Glutamatergic neuron (in vitro differentiated cells): ENCODE data around the gene RXFP2. TPM values are rescaled to one million over a fixed set of nuclear protein-coding genes. Genes with fewer than 3 reads are reported as not detected.
A peak's percentile ranks its signal among the peaks of the same experiment; 100 is the strongest.

Source experiments
- DNase-seq: peaks from one replicate; pipeline ENCODE4 v3.0.0; 2022
- H3K27ac Mint-ChIP-seq: one replicate; pipeline ENCODE4 v1.8.0; 2020; ENCODE audit warnings: mild to moderate bottlenecking, mixed read lengths, inconsistent platforms; ENCODE audit not compliant: unreplicated experiment
- H3K27me3 Mint-ChIP-seq: one replicate; pipeline ENCODE4 v1.8.0; 2020; ENCODE audit warnings: mild to moderate bottlenecking, moderate library complexity, mixed read lengths, inconsistent platforms; ENCODE audit not compliant: unreplicated experiment
- H3K36me3 Mint-ChIP-seq: one replicate; pipeline ENCODE4 v1.8.0; 2020; ENCODE audit warnings: mild to moderate bottlenecking, mixed read lengths, inconsistent platforms; ENCODE audit not compliant: unreplicated experiment
- H3K4me1 Mint-ChIP-seq: one replicate; pipeline ENCODE4 v1.8.0; 2020; ENCODE audit warnings: mild to moderate bottlenecking, low read depth, mixed read lengths, inconsistent platforms; ENCODE audit not compliant: unreplicated experiment
- H3K4me3 Mint-ChIP-seq: one replicate; pipeline ENCODE4 v1.8.0; 2020; ENCODE audit warnings: mild to moderate bottlenecking, mixed read lengths, inconsistent platforms; ENCODE audit not compliant: unreplicated experiment
- H3K9me3 Mint-ChIP-seq: one replicate; pipeline ENCODE4 v1.8.0; 2020; ENCODE audit warnings: mild to moderate bottlenecking, moderate library complexity, mixed read lengths, inconsistent platforms; ENCODE audit not compliant: unreplicated experiment
- total RNA-seq: library from RNA; stranded (reverse); fragmentation: NEBNext Ultra II Directional; extraction: Animal tissue kit (Norgen Biotek cat#: 25700); gene quantifications from one replicate; pipeline ENCODE4 v1.2.1, GENCODE V29; 2021; ENCODE audit not compliant: unreplicated experiment
- TF ChIP-seq, protein P1 (sequence below): fragments of 200-600 bp; sonication (generic); IDR thresholded peaks from one replicate; pipeline ENCODE4 v1.5.0; 2021; ENCODE audit not compliant: partially characterized antibody, unreplicated experiment

The RXFP2 gene
- total RNA-seq, 1 donor from 2014 or later = not detected

DNA sequence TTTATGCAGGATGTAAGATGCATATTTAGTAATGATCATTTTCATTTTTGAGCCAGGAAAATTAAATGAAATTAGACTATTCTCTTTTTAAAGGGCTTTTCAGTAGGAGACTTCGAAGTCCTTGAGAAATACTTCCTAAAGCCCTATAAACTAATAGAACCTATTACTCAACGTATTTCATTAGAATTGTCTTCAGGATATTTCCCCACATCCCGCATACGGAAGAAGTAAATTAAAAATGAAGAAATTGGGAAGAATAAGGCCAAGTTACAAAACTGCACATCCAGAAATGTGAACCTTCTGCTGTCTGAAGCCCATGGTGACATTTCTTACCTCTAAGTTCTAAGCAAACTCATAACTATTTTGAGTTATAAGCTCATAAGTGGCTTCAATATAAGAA, 66.5 kb downstream of the RXFP2 start:
- H3K4me1 Mint-ChIP-seq = peaks cover 12% of the 10 kb centered on the region
- DNase-seq = no peak
- H3K4me3 Mint-ChIP-seq = no peak overlapping the region
- TF ChIP-seq, protein P1, sequence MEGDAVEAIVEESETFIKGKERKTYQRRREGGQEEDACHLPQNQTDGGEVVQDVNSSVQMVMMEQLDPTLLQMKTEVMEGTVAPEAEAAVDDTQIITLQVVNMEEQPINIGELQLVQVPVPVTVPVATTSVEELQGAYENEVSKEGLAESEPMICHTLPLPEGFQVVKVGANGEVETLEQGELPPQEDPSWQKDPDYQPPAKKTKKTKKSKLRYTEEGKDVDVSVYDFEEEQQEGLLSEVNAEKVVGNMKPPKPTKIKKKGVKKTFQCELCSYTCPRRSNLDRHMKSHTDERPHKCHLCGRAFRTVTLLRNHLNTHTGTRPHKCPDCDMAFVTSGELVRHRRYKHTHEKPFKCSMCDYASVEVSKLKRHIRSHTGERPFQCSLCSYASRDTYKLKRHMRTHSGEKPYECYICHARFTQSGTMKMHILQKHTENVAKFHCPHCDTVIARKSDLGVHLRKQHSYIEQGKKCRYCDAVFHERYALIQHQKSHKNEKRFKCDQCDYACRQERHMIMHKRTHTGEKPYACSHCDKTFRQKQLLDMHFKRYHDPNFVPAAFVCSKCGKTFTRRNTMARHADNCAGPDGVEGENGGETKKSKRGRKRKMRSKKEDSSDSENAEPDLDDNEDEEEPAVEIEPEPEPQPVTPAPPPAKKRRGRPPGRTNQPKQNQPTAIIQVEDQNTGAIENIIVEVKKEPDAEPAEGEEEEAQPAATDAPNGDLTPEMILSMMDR = no peak
- H3K27ac Mint-ChIP-seq = no peak overlapping the region
- H3K27me3 Mint-ChIP-seq = no peaks in the 10 kb centered on the region
- H3K9me3 Mint-ChIP-seq = peaks cover 3% of the 10 kb centered on the region
- peaks cover 8% of the 10 kb centered on the region for H3K36me3 Mint-ChIP-seq

GRCh38 chr13:31807090-31807541, 67.8 kb downstream of the RXFP2 start:
- TF ChIP-seq, protein P1 = no peak
- peak; percentile 23 for DNase-seq
- no peaks in the 10 kb centered on the region for H3K27me3 Mint-ChIP-seq
- H3K36me3 Mint-ChIP-seq = peaks cover 13% of the 10 kb centered on the region
- peak overlapping the region; percentile 44 for H3K4me3 Mint-ChIP-seq
- peaks cover 6% of the 10 kb centered on the region for H3K9me3 Mint-ChIP-seq
- H3K27ac Mint-ChIP-seq = peak overlapping the region; percentile 39
- peaks cover 12% of the 10 kb centered on the region for H3K4me1 Mint-ChIP-seq

- Mint-ChIP-seq H3K36me3 (peaks cover 29% of the 10 kb centered on the region), H3K9me3 (peaks cover 5% of the 10 kb centered on the region), H3K27me3 (no peaks in the 10 kb centered on the region), H3K27ac (no peak overlapping the region), H3K4me3 (no peak overlapping the region), H3K4me1 (no peaks in the 10 kb centered on the region)
- no peak for DNase-seq
- TF ChIP-seq, protein P1 = no peak
These were observed 75.2 kb downstream of the RXFP2 start for GRCh38 chr13:31814536-31814935.

DNA sequence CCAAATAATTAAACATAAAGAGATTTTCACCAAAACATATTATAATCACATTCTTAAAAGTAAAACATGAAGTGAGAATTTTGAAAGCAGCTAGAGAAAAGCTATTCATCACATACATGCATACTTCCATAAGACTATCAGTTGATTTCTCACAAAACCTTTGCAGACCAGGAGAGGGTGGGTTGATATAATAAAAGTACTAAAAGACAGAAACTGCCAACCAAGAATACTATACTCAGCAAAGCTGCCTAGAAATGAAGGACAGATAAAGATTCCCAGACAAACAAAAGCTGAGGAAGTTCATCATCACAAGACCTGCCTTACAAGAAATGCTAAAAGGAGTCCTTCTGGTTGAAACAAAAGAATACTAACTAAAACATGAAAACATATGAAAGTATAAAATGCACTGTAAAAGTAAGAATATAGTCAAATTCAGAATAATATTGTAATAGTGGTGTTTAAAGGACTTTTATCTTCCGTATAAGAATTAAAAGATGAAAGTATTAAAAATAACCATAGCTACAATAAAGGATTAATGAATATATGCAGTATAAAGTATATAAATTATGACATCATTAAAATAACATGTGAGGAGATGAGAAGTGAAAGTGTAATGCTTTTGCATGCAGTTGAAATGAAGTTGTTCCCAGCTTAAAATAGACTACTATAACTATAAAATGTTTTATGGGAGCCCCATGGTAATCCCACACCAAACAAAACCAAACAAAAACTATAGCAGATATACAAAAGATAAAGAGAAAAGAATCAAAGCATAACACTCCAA, 76.2 kb downstream of the RXFP2 start:
- no peak overlapping the region for H3K27ac Mint-ChIP-seq
- H3K4me1 Mint-ChIP-seq = no peaks in the 10 kb centered on the region
- H3K27me3 Mint-ChIP-seq = no peaks in the 10 kb centered on the region

DNA sequence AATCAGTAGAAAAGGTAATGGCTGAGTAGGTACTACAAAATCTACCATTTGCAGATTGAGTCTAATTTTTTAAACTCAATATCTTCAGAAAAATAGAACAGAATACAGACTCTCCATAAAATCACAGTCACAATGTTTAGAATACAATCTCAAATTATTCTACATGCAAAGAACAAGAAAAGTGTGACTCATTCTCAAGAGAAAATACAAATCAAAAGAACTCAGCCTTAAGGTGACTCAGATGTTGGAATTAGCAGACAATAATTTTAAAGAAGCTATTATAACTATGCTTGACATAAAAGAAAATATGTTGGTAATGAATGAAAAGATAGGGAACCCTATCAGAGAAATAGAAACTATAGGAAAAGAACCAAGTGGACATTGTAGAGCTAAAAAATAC, 78.9 kb downstream of the RXFP2 start:
- H3K27ac Mint-ChIP-seq = no peak overlapping the region
- H3K9me3 Mint-ChIP-seq = peaks cover 3% of the 10 kb centered on the region
- no peak for DNase-seq
- no peaks in the 10 kb centered on the region for H3K27me3 Mint-ChIP-seq
- no peak overlapping the region for H3K4me3 Mint-ChIP-seq
- TF ChIP-seq, protein P1 = no peak
- H3K36me3 Mint-ChIP-seq = peaks cover 17% of the 10 kb centered on the region
- H3K4me1 Mint-ChIP-seq = peaks cover 4% of the 10 kb centered on the region

More for the DNA sequence above, 76.2 kb downstream of the RXFP2 start:
- no peak for DNase-seq
- peaks cover 23% of the 10 kb centered on the region for H3K36me3 Mint-ChIP-seq
- peaks cover 5% of the 10 kb centered on the region for H3K9me3 Mint-ChIP-seq
- no peak overlapping the region for H3K4me3 Mint-ChIP-seq
- TF ChIP-seq, protein P1 = no peak
